Activated effector memory CD4-positive, alpha-beta T cell treated with anti-CD3 and anti-CD28 coated beads, Interleukin-2, amount 50 U/mL, for 16 hours (primary cell): ENCODE results near the gene SMAP2.
"Not testable (repeated sequence)": the region's sequence is repeated elsewhere in the genome, so short reads cannot be mapped to it uniquely, and the experiment has no call there.

Experiments
- DNase-seq: peaks from one replicate; pipeline ENCODE4 v3.0.0-alpha.2; 2020

SMAP2 gene

GRCh38 chr1:40373323-40374283 is at the start of gene SMAP2:
Gene SMAP2, plus strand, starts transcription at chr1:40373727. Its CDS starts 394 bp downstream, at chr1:40374121.
- DNase-seq, result peak; percentile 98

- DNase-seq, result not testable (repeated sequence)
Measured at GRCh38 chr1:40331403-40331802, 42.1 kb upstream of the SMAP2 start.

- no peak for DNase-seq
Measured at GRCh38 chr1:40332695-40333094, 40.8 kb upstream of the SMAP2 start.

GRCh38 chr1:40337443-40337842 is 36.1 kb upstream of the SMAP2 start:
- DNase-seq, result no peak

GRCh38 chr1:40338745-40339419 is 34.6 kb upstream of the SMAP2 start:
- peak; percentile 95 for DNase-seq

GRCh38 chr1:40339420-40340323 is 33.9 kb upstream of the SMAP2 start:
- no peak for DNase-seq

GRCh38 chr1:40341491-40342380 is 31.8 kb upstream of the SMAP2 start:
- DNase-seq, result no peak

- not testable (repeated sequence) for DNase-seq
Measured at GRCh38 chr1:40342381-40342717, 31.2 kb upstream of the SMAP2 start.

- DNase-seq, result no peak
Measured at GRCh38 chr1:40344597-40344996, 28.9 kb upstream of the SMAP2 start.

GRCh38 chr1:40350391-40350790 is 23.1 kb upstream of the SMAP2 start:
- no peak for DNase-seq

- no peak for DNase-seq
Measured at GRCh38 chr1:40351124-40351523, 22.4 kb upstream of the SMAP2 start.

- DNase-seq, result no peak
Measured at GRCh38 chr1:40352126-40352525, 21.4 kb upstream of the SMAP2 start.

GRCh38 chr1:40353082-40353481 is 20.4 kb upstream of the SMAP2 start:
- no peak for DNase-seq

- no peak for DNase-seq
Measured at GRCh38 chr1:40357625-40358024, 15.9 kb upstream of the SMAP2 start.

- DNase-seq, result no peak
Measured at GRCh38 chr1:40360631-40361030, 12.9 kb upstream of the SMAP2 start.

GRCh38 chr1:40361201-40361600 is 12.3 kb upstream of the SMAP2 start:
- DNase-seq, result no peak

GRCh38 chr1:40361637-40362036 is 11.9 kb upstream of the SMAP2 start:
- DNase-seq, result no peak

- no peak for DNase-seq
Measured at GRCh38 chr1:40362199-40362598, 11.3 kb upstream of the SMAP2 start.

- DNase-seq, result no peak
Measured at GRCh38 chr1:40362699-40363098, 10.8 kb upstream of the SMAP2 start.

- no peak for DNase-seq
Measured at GRCh38 chr1:40363721-40364120, 9.8 kb upstream of the SMAP2 start.

- DNase-seq, result no peak
Measured at GRCh38 chr1:40371707-40372258, 1.7 kb upstream of the SMAP2 start.
